ENCODE data around the gene LRP4.

Gene LRP4

GRCh38 chr11:46838501-46838900, 79.8 kb downstream of the LRP4 start:
- CTCF ChIA-PET: interaction anchor here (2.4 kb wide), 1 partner anchor 12 kb away, joined by 8 read pairs; no protein-coding TSS in a partner anchor
- no peak for DNase-seq (ENCODE audit: low read depth, low spot score)
- POLR2A ChIA-PET: interaction anchor here (0.6 kb wide), 2 partner anchors 80 to 110 kb away, joined by 3 read pairs; no protein-coding TSS in a partner anchor
- no peak for TF ChIP-seq CTCF (IDR thresholded peaks at IDR 0.05; ENCODE audit: insufficient read depth, low read length, missing control alignments)
- no peak overlapping the region for H3K4me3 ChIP-seq (ENCODE audit: low read depth, low read length)

- ChIA-PET POLR2A (no interaction called here), CTCF (interaction anchor here (2.4 kb wide), 1 partner anchor 11 kb away, joined by 8 read pairs; no protein-coding TSS in a partner anchor)
- TF ChIP-seq CTCF (IDR thresholded peaks at IDR 0.05; ENCODE audit: insufficient read depth, low read length, missing control alignments): no peak
- no peak overlapping the region for H3K4me3 ChIP-seq (ENCODE audit: low read depth, low read length)
- no peak for DNase-seq (ENCODE audit: low read depth, low spot score)
These were observed 80.5 kb downstream of the LRP4 start for GRCh38 chr11:46837860-46838259.

GRCh38 chr11:46836870-46837269, 81.5 kb downstream of the LRP4 start:
- no peak for TF ChIP-seq CTCF (IDR thresholded peaks at IDR 0.05; ENCODE audit: insufficient read depth, low read length, missing control alignments)
- DNase-seq (ENCODE audit: low read depth, low spot score): no peak
- CTCF ChIA-PET: no interaction called here
- POLR2A ChIA-PET: no interaction called here
- H3K4me3 ChIP-seq (ENCODE audit: low read depth, low read length): no peak overlapping the region

- DNase-seq (ENCODE audit: low read depth, low spot score): no peak
- CTCF ChIA-PET: no interaction called here
- TF ChIP-seq CTCF (IDR thresholded peaks at IDR 0.05; ENCODE audit: insufficient read depth, low read length, missing control alignments): no peak
- H3K4me3 ChIP-seq (ENCODE audit: low read depth, low read length): no peak overlapping the region
- POLR2A ChIA-PET: no interaction called here
These were observed 81.9 kb downstream of the LRP4 start for GRCh38 chr11:46836431-46836830.

- ChIA-PET POLR2A (no interaction called here), CTCF (interaction anchor here (1.0 kb wide), 1 partner anchor 27 kb away, joined by 5 read pairs; no protein-coding TSS in a partner anchor)
- no peak for TF ChIP-seq CTCF (IDR thresholded peaks at IDR 0.05; ENCODE audit: insufficient read depth, low read length, missing control alignments)
- no peak overlapping the region for H3K4me3 ChIP-seq (ENCODE audit: low read depth, low read length)
- DNase-seq (ENCODE audit: low read depth, low spot score): no peak
These were observed 82.5 kb downstream of the LRP4 start for GRCh38 chr11:46835897-46836296.

- CTCF ChIA-PET: no interaction called here
- DNase-seq (ENCODE audit: low read depth, low spot score): no peak
- POLR2A ChIA-PET: no interaction called here
- no peak overlapping the region for H3K4me3 ChIP-seq (ENCODE audit: low read depth, low read length)
- TF ChIP-seq CTCF (IDR thresholded peaks at IDR 0.05; ENCODE audit: insufficient read depth, low read length, missing control alignments): no peak
These were observed 83.5 kb downstream of the LRP4 start for GRCh38 chr11:46834821-46835220.

All from AG04449 (cell line).